ENCODE measurements around the gene HOXD11.

DNA sequence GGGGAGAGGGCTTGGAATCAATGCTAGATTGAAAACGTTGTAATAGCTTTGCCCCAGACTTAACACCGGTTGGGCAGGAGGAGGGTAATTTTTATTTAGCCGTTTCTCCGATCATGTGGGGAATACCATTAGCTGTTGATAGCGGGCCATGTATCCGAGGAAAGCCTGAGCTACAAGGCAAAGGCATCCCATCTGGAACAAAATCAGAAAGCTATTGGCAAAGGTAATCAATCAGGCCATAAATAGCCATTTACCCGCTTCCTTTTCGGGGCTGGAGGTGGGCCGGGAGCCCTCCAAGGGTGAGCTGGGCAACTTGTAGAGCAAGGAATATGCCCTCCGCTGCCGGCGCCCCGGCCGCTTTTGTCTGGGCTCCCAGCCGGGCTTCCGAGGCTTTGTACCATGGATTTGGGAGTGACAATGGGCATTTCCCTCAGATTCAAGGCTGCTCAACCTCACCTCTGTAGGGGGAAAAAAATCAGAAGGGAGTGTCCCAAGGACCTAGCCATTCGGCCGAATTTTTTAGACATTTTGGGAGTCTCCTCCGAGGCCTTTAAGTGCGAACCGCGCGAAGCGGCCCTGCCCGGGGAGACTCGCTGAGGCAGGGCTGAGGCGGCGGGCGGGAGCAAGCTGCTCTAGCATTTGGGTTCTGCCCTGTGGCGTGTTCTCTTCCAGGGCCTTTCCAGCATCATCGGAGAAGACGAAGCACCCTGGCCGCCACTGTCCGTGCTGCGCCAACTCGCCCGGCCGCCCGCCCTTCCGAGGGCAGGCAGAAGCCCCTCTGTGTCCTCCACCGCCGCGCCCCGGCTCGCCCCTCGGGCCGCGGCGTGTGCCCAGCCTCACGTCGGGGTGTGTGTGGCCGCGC, 14.3 kb downstream of the HOXD11 start:
- no peak for TF ChIP-seq WIZ (CRISPR knock-in tag; IDR thresholded peaks at IDR 0.05)
- TF ChIP-seq HNRNPLL (IDR thresholded peaks at IDR 0.05; ENCODE audit: low read depth, low read length, poor library complexity, severe bottlenecking), result no peak
- TF ChIP-seq ZFP41 (CRISPR knock-in tag; IDR thresholded peaks at IDR 0.05; ENCODE audit: borderline replicate concordance), result no peak
- no peak for TF ChIP-seq ZNF891 (CRISPR knock-in tag; IDR thresholded peaks at IDR 0.05)
- TF ChIP-seq, protein P1, sequence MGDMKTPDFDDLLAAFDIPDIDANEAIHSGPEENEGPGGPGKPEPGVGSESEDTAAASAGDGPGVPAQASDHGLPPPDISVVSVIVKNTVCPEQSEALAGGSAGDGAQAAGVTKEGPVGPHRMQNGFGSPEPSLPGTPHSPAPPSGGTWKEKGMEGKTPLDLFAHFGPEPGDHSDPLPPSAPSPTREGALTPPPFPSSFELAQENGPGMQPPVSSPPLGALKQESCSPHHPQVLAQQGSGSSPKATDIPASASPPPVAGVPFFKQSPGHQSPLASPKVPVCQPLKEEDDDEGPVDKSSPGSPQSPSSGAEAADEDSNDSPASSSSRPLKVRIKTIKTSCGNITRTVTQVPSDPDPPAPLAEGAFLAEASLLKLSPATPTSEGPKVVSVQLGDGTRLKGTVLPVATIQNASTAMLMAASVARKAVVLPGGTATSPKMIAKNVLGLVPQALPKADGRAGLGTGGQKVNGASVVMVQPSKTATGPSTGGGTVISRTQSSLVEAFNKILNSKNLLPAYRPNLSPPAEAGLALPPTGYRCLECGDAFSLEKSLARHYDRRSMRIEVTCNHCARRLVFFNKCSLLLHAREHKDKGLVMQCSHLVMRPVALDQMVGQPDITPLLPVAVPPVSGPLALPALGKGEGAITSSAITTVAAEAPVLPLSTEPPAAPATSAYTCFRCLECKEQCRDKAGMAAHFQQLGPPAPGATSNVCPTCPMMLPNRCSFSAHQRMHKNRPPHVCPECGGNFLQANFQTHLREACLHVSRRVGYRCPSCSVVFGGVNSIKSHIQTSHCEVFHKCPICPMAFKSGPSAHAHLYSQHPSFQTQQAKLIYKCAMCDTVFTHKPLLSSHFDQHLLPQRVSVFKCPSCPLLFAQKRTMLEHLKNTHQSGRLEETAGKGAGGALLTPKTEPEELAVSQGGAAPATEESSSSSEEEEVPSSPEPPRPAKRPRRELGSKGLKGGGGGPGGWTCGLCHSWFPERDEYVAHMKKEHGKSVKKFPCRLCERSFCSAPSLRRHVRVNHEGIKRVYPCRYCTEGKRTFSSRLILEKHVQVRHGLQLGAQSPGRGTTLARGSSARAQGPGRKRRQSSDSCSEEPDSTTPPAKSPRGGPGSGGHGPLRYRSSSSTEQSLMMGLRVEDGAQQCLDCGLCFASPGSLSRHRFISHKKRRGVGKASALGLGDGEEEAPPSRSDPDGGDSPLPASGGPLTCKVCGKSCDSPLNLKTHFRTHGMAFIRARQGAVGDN (CRISPR knock-in tag; IDR thresholded peaks at IDR 0.05), result no peak
- TF ChIP-seq, protein P2, sequence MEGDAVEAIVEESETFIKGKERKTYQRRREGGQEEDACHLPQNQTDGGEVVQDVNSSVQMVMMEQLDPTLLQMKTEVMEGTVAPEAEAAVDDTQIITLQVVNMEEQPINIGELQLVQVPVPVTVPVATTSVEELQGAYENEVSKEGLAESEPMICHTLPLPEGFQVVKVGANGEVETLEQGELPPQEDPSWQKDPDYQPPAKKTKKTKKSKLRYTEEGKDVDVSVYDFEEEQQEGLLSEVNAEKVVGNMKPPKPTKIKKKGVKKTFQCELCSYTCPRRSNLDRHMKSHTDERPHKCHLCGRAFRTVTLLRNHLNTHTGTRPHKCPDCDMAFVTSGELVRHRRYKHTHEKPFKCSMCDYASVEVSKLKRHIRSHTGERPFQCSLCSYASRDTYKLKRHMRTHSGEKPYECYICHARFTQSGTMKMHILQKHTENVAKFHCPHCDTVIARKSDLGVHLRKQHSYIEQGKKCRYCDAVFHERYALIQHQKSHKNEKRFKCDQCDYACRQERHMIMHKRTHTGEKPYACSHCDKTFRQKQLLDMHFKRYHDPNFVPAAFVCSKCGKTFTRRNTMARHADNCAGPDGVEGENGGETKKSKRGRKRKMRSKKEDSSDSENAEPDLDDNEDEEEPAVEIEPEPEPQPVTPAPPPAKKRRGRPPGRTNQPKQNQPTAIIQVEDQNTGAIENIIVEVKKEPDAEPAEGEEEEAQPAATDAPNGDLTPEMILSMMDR (CRISPR knock-in tag; IDR thresholded peaks at IDR 0.05), result no peak
- no peak for TF ChIP-seq ZEB1 (IDR thresholded peaks at IDR 0.05; ENCODE audit: insufficient replicate concordance, low read depth)
- no peak for TF ChIP-seq CREM (IDR thresholded peaks at IDR 0.05)
- TF ChIP-seq CREM (CRISPR knock-in tag; IDR thresholded peaks at IDR 0.05), result no peak
- no peak for TF ChIP-seq ZNF180 (CRISPR knock-in tag; IDR thresholded peaks at IDR 0.05; ENCODE audit: borderline replicate concordance, low read depth)
- no peak for TF ChIP-seq CEBPB (IDR thresholded peaks at IDR 0.05; ENCODE audit: borderline replicate concordance, low read depth, low read length)
- TF ChIP-seq HDAC6 (IDR thresholded peaks at IDR 0.05; ENCODE audit: low read depth, low read length), result no peak
- no peak for TF ChIP-seq SOX5 (CRISPR knock-in tag; IDR thresholded peaks at IDR 0.05; ENCODE audit: borderline replicate concordance)
- no peak for TF ChIP-seq ZNF589 (CRISPR knock-in tag; conservative IDR thresholded peaks at IDR 0.05)
